Common myeloid progenitor, CD34-positive (primary cell): Measurements from ENCODE around the gene C10orf90.

ENCODE experiments used
- CTCF ChIA-PET: fragments of 350-600 bp; sonication (Branson Sonifier 250); formaldehyde crosslinking; loops from one replicate; lab custom pipeline; 2021; ENCODE audit warnings: antibody characterized with exemption; lab: Charles Lee
- POLR2A ChIA-PET: fragments of 350-600 bp; sonication (Branson Sonifier 250); formaldehyde crosslinking; loops from one replicate; lab custom pipeline; 2021; ENCODE audit warnings: antibody characterized with exemption; lab: Charles Lee
- DNase-seq, 3 donors: peaks; one replicate each; pipeline versions ENCODE4 v3.0.0 to v3.0.0-alpha.2; 2013
- H3K27ac ChIP-seq, 2 experiments: 1 replicate in 1 of 2; 2 replicates in 1 of 2; pipeline ENCODE4 v1.7.0; 2013; ENCODE audit warnings: inconsistent platforms in 2 of 2, low read length in 2 of 2, mild to moderate bottlenecking in 2 of 2, low read depth in 1 of 2, moderate library complexity in 1 of 2; ENCODE audit not compliant: severe bottlenecking in 2 of 2, insufficient read depth in 1 of 2, poor library complexity in 1 of 2
- H3K27me3 ChIP-seq, 5 experiments: replicated peaks in 2 of 5; 1 replicate in 3 of 5; 2 replicates in 2 of 5; pipeline versions ENCODE4 v1.6.1 to v1.7.0; 2013; ENCODE audit warnings: low read length in 4 of 5, mild to moderate bottlenecking in 2 of 5, moderate library complexity in 2 of 5, inconsistent platforms in 1 of 5; ENCODE audit not compliant: insufficient read depth in 5 of 5, control insufficient read depth in 4 of 5
- H3K36me3 ChIP-seq, 4 experiments: 1 replicate in 2 of 4; 2 replicates in 2 of 4; pipeline versions ENCODE4 v1.6.1 to v1.7.0; 2013; ENCODE audit warnings: low read length in 3 of 4, control low read depth in 1 of 4, mild to moderate bottlenecking in 1 of 4; ENCODE audit not compliant: control insufficient read depth in 4 of 4, insufficient read depth in 4 of 4
- H3K4me1 ChIP-seq, 4 experiments: 1 replicate in 3 of 4; 2 replicates in 1 of 4; pipeline versions ENCODE4 v1.6.1 to v1.7.1; 2013; ENCODE audit warnings: low read length in 3 of 4, mild to moderate bottlenecking in 3 of 4, control low read depth in 1 of 4, inconsistent platforms in 1 of 4, moderate library complexity in 1 of 4; ENCODE audit not compliant: control insufficient read depth in 4 of 4, insufficient read depth in 4 of 4; ENCODE audit errors: control extremely low read depth in 1 of 4
- H3K4me3 ChIP-seq, 7 experiments: 1 replicate in 4 of 7; 2 replicates in 3 of 7; pipeline versions ENCODE4 v1.5.1 to v1.7.0; 2013; ENCODE audit warnings: mild to moderate bottlenecking in 7 of 7, low read length in 6 of 7, moderate library complexity in 6 of 7, inconsistent platforms in 2 of 7, low read depth in 2 of 7, control low read depth in 1 of 7; ENCODE audit not compliant: insufficient read depth in 4 of 7, control insufficient read depth in 1 of 7; ENCODE audit errors: extremely low read depth in 1 of 7
- H3K9me3 ChIP-seq, 5 experiments: 1 replicate in 4 of 5; 2 replicates in 1 of 5; pipeline versions ENCODE4 v1.6.1 to v1.7.1; 2013; ENCODE audit warnings: low read length in 4 of 5, mild to moderate bottlenecking in 2 of 5, inconsistent platforms in 1 of 5, low read depth in 1 of 5, moderate library complexity in 1 of 5; ENCODE audit not compliant: control insufficient read depth in 4 of 5, insufficient read depth in 2 of 5; ENCODE audit errors: control extremely low read depth in 1 of 5
- WGBS: methylation state at CpG from one replicate; pipeline ENCODE4 v1.1.5; 2013; ENCODE audit not compliant: insufficient coverage; 5-methylcytosine and 5-hydroxymethylcytosine counted together

C10orf90 gene

DNA sequence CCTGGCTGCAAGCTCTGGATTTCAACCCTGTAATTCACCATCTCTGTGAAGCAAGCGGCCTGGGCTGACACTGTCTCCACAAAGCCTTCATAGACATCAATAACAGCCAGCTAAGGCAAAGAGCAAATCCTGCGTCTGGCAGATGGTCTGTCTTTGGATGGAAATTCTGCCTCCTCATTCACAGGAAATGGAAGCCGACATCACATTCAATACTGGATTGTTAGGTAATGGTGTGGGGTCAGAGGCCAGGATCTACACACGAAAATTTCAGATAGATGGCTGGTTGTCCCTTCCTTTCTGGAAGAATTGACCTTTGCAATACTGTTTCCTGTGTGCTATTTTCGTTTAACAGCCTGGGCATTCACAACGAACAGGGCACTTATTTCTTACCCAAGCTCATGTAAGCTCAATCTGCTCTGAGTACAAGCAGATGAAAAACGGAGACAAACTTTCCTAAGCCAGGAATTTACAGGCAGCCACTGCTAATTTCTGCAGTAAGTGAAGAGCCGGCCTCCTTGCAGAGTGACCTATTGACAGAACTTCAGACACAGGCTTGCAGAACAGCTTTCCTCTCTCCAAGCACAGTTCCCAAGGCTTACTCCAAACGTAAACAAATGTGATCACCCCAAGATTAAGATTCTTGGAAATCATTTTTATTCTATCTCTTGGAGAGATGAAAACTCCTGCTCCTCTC lies 279.2 kb downstream of the C10orf90 start:
- H3K4me1 ChIP-seq = peaks cover 0 to 19% (median 13%) of the 10 kb centered on the region in 4 experiments
- H3K27me3 ChIP-seq = peaks cover 0 to 65% (median 30%) of the 10 kb centered on the region in 5 experiments
- no peak overlapping the region for H3K27ac ChIP-seq
- WGBS = 41% methylated on average over 7 of the region's 9 CpGs
- ChIA-PET CTCF (interaction anchor here (0.8 kb wide), 1 partner anchor 12 kb away, joined by 3 read pairs; no protein-coding TSS in a partner anchor), POLR2A (no interaction called here)
- DNase-seq = no peak
- no peak overlapping the region for H3K4me3 ChIP-seq
- H3K9me3 ChIP-seq = peaks cover 0 to 2% (median 0%) of the 10 kb centered on the region in 5 experiments
- H3K36me3 ChIP-seq = no peaks in the 10 kb centered on the region

DNA sequence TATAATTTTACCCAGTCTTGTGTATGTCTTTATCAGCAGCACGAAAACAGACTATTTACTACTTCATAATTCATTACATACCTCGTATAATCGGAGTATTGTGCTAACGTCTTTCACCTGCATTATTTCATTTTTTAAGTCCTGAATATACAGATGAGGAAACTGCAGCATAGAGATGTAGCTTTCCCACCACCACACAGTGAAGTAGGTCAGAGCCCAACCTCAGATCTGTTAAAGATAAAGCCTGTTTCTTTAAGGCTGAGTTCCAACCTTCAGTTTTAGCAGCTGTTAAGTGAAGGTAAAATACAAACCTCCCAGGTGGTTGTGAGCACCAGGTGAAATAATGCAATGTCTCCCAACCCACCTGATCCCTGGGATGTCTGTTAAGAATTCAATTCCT lies 280.2 kb downstream of the C10orf90 start:
- H3K36me3 ChIP-seq = no peaks in the 10 kb centered on the region
- H3K27ac ChIP-seq = no peak overlapping the region
- peaks cover 0 to 2% (median 0%) of the 10 kb centered on the region in 5 experiments for H3K9me3 ChIP-seq
- ChIA-PET CTCF (interaction anchor here (0.8 kb wide), 1 partner anchor 13 kb away, joined by 3 read pairs; no protein-coding TSS in a partner anchor), POLR2A (no interaction called here)
- 91% methylated on average over 4 of the region's 4 CpGs for WGBS
- no peak overlapping the region for H3K4me3 ChIP-seq
- no peak for DNase-seq
- H3K4me1 ChIP-seq = peaks cover 0 to 19% (median 13%) of the 10 kb centered on the region in 4 experiments
- H3K27me3 ChIP-seq = peaks cover 2 to 75% (median 38%) of the 10 kb centered on the region in 5 experiments

DNA sequence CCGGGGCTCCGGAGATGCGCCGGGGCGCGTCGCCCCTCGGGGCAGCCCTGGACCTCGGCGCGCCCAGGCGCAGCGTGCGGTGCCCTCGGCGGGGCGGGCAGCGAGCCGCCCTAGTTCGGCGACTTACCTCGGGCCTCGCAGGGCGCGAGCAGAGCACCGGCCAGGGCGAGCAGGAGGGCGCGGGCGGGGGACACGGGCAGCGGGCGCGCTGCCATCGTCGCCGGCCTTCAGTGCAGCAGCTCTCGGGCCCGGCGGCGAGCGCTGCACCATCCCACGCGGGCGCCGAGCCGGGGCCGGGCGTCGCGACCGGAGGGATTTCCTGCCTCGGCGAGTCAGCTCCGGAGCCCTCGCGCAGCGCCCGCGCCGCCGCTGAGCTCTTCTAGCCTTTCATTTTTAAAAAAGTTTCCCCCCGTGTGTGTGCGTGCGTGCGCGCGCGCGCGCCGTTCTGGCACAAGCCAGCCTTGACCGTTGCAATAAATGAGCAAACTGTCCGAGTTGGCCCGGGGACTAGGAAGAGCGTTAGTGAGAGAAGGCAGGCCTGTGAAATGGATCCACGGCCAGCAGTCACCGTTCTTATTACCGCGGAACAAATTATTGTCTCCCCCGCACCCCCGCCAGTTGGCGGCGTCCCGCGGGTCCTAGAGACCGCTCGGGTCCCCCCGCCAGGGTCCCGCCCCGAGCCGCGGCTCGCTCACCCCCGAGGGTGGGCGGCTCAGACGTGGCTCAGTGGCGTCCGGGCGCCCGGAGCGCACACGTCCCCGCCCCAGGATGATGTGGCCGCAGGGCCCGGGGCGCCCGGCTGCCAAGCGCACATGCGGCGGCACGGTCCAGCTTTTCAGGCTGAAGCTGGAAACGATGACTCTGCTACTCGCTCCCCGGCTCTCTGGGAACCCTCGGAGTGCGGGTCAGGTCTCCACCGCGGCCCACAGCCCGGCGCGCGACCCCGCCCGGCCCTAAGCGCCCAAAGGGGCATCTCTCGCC lies 282.3 kb downstream of the C10orf90 start, which contains the start of gene ADAM12:
ADAM12 (minus strand) TSS at position 547 of the 981 bp plus-strand sequence; CDS start at position 215, 332 bp downstream.
- peaks cover 2 to 84% (median 40%) of the 10 kb centered on the region in 5 experiments for H3K27me3 ChIP-seq
- H3K27ac ChIP-seq = no peak within 1 kb of the TSS
- peaks cover 0 to 10% (median 0%) of the 10 kb centered on the region in 5 experiments for H3K9me3 ChIP-seq
- no peaks in the 10 kb centered on the region for H3K36me3 ChIP-seq
- peak in 2 of 3 donors; percentile 30 to 48 for DNase-seq
- H3K4me3 ChIP-seq = peak within 1 kb of the TSS; percentile 18 to 68 (median 48)
- ChIA-PET CTCF (no interaction called here), POLR2A (no interaction called here)
- peaks cover 0 to 19% (median 13%) of the 10 kb centered on the region in 4 experiments for H3K4me1 ChIP-seq
- 2% methylated on average over 112 of the region's 127 CpGs for WGBS

DNA sequence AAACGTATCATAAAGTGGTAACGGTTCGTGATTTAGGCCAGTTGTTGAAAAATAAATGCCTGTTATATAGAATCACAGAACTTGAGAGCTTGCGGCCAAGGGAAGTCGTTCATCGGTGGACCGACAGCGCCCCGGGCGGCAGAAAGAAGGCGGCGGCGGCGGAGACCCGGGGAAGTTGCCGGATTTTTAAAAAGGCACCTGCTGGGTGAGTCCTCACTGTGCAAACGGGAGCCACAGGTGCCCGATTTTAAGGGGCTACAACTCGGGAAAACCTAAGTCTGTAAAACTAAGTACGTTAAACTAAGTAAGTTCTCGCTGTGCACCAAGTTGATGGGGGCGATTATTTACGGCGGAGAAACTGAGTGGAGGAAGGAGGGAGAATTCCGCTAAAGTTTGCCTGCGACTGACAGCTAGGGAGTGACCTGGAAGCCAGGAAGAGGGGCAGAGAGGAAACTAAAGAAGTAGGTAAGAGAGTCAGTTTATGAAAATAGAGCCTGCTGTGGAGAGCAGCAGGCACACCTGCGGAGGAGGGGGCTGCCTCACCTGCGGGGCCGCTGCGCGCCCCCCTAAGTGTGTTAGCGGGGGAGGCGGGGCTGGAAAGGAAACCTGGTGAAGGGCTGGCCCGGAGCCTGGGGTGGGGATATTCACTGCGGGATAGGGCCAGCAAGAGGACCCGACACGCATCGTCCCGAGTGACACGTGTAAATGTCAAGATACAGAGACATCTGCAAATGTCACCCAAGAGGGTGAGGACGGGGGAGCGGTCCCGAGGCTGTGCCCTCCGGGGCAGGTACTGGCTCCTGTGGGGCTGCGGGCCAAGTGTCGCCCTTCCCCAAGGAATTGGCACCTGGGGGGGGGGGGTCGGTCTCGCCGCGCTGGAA lies 283.2 kb downstream of the C10orf90 start:
- WGBS = 2% methylated on average over 45 of the region's 50 CpGs
- Histone ChIP-seq H3K27me3 (peaks cover 2 to 83% (median 40%) of the 10 kb centered on the region in 5 experiments), H3K4me3 (peak overlapping the region in 3 of 7 experiments; percentile 62 to 68 (median 66)), H3K4me1 (peaks cover 0 to 19% (median 13%) of the 10 kb centered on the region in 4 experiments), H3K9me3 (peaks cover 0 to 10% (median 0%) of the 10 kb centered on the region in 5 experiments), H3K27ac (no peak overlapping the region), H3K36me3 (no peaks in the 10 kb centered on the region)
- ChIA-PET POLR2A (no interaction called here), CTCF (interaction anchor here (1.0 to 1.3 kb wide), 3 partner anchors 404 to 451 kb away, joined by 3 to 4 read pairs (median 3); no protein-coding TSS in a partner anchor)
- DNase-seq = peak; percentile 48 to 74 (median 65)

DNA sequence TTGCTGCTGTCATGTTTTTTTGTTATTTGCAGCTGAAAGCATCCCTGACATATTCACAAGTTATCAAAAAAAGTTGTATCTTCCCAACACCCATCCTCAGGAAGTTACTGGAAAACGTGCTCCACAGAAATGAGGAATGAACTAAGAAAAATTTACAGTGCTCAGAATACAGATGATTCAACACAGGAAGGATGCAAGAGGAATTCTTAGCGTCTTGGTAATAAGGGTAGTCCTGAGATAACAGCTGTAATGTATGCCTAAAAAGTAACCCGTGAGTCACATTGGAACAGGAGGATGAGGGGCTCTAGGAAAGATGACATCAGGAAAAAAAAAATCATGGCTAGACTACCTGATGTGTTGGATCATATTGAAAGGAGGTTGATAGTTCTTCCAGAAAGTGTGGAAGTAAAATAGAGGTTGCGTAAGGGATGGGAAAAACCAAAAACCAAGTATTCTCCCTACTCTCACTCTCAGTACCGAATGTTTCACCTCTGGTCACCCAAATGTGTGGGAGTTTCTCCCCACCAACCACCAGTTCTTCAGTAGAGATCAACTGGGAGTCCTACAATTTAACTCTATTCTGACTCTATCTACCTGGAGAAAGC lies 286.1 kb downstream of the C10orf90 start:
- POLR2A ChIA-PET = no interaction called here
- H3K9me3 ChIP-seq = peaks cover 0 to 10% (median 0%) of the 10 kb centered on the region in 5 experiments
- H3K4me3 ChIP-seq = no peak overlapping the region
- no peaks in the 10 kb centered on the region for H3K36me3 ChIP-seq
- CTCF ChIA-PET = interaction anchor here (1.4 to 1.8 kb wide), 2 partner anchors 402 to 406 kb away, joined by 5 to 6 read pairs; no protein-coding TSS in a partner anchor
- H3K27me3 ChIP-seq = peaks cover 2 to 58% (median 34%) of the 10 kb centered on the region in 5 experiments
- DNase-seq = no peak
- no peak overlapping the region for H3K27ac ChIP-seq
- 100% methylated on average over 3 of the region's 5 CpGs for WGBS
- H3K4me1 ChIP-seq = peaks cover 0 to 19% (median 13%) of the 10 kb centered on the region in 4 experiments
